Measurements from ENCODE around the gene VPS13D.

GRCh38 chr1:12525311-12526181 is 295.7 kb downstream of the VPS13D start:
- no peak for TF ChIP-seq CTCF (IDR thresholded peaks at IDR 0.05)
- TF ChIP-seq POLR2A (IDR thresholded peaks at IDR 0.05): no peak
